Measurements from ENCODE around the gene MRPL48.

DNA sequence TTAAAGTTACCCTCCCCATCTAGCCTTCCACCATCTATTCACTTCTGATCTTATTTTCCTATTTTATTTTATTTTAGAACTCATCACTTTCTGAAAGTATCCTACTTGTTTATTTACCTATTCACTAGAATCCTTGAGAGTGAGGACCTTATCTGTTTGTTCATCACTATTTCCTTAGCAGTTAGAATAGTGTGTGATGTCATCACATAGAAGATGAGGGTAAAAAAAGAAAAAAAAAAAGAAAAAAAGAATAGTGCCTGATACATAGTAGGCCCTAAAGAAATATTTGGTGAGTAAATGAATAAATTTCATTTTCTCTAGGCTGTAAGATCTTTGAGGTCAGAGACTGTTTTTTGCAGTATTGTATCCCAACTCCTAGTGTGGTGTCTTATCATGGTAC, 125.8 kb downstream of the MRPL48 start:
- TF ChIP-seq, protein P1, sequence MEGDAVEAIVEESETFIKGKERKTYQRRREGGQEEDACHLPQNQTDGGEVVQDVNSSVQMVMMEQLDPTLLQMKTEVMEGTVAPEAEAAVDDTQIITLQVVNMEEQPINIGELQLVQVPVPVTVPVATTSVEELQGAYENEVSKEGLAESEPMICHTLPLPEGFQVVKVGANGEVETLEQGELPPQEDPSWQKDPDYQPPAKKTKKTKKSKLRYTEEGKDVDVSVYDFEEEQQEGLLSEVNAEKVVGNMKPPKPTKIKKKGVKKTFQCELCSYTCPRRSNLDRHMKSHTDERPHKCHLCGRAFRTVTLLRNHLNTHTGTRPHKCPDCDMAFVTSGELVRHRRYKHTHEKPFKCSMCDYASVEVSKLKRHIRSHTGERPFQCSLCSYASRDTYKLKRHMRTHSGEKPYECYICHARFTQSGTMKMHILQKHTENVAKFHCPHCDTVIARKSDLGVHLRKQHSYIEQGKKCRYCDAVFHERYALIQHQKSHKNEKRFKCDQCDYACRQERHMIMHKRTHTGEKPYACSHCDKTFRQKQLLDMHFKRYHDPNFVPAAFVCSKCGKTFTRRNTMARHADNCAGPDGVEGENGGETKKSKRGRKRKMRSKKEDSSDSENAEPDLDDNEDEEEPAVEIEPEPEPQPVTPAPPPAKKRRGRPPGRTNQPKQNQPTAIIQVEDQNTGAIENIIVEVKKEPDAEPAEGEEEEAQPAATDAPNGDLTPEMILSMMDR (IDR thresholded peaks at IDR 0.05): no peak
- TF ChIP-seq POLR2A (IDR thresholded peaks at IDR 0.05) (no peak), POLR2AphosphoS5 (IDR thresholded peaks at IDR 0.05) (no peak)
